H9 (cell line): ENCODE results near the gene CXCL12. TPM values are rescaled to one million over a fixed set of nuclear protein-coding genes. Genes with fewer than 3 reads are reported as not detected.

Experiments
- DNase-seq: peaks from one replicate; pipeline ENCODE4 v3.0.0-alpha.2; 2017
- H2AFZ ChIP-seq: one replicate; pipeline ENCODE4 v1.6.1; 2013; ENCODE audit warnings: mild to moderate bottlenecking, low read length, control low read depth, moderate library complexity
- H2AK5ac ChIP-seq: 2 replicates; pipeline ENCODE4 v1.6.1; 2013; ENCODE audit warnings: low read length, control low read depth, mixed read lengths; ENCODE audit not compliant: insufficient read length
- H2BK120ac ChIP-seq: one replicate; pipeline ENCODE4 v1.6.1; 2013; ENCODE audit warnings: low read depth, mild to moderate bottlenecking, low read length, control low read depth, inconsistent platforms; ENCODE audit not compliant: poor library complexity, severe bottlenecking
- H2BK12ac ChIP-seq: 2 replicates; pipeline ENCODE4 v1.6.1; 2013; ENCODE audit warnings: low read length, control low read depth, mixed read lengths, low read depth; ENCODE audit not compliant: insufficient read length
- H2BK15ac ChIP-seq: 2 replicates; pipeline ENCODE4 v1.6.1; 2013; ENCODE audit warnings: low read depth, low read length, control low read depth
- H2BK20ac ChIP-seq: one replicate; pipeline ENCODE4 v1.6.1; 2013; ENCODE audit warnings: low read depth, mild to moderate bottlenecking, low read length, control low read depth, inconsistent platforms; ENCODE audit not compliant: poor library complexity, severe bottlenecking
- H2BK5ac ChIP-seq: 2 replicates; pipeline ENCODE4 v1.6.1; 2013; ENCODE audit warnings: low read length, control low read depth, mixed read lengths; ENCODE audit not compliant: insufficient read length
- H3K14ac ChIP-seq: 2 replicates; pipeline ENCODE4 v1.6.1; 2013; ENCODE audit warnings: low read length, control low read depth; ENCODE audit not compliant: insufficient read depth
- H3K18ac ChIP-seq: 2 replicates; pipeline ENCODE4 v1.6.1; 2013; ENCODE audit warnings: low read depth, mild to moderate bottlenecking, mixed read lengths, low read length, control low read depth; ENCODE audit not compliant: insufficient read length
- H3K23ac ChIP-seq: 2 replicates; pipeline ENCODE4 v1.6.1; 2013; ENCODE audit warnings: low read length, control low read depth, mixed read lengths, low read depth; ENCODE audit not compliant: insufficient read length
- H3K23me2 ChIP-seq: 2 replicates; pipeline ENCODE4 v1.6.1; 2013; ENCODE audit warnings: low read depth, mild to moderate bottlenecking, mixed read lengths, low read length, control low read depth; ENCODE audit not compliant: insufficient read length, poor library complexity, severe bottlenecking
- H3K27ac ChIP-seq: 2 replicates; pipeline ENCODE4 v1.5.1; 2013; ENCODE audit warnings: low read length, control low read depth, mixed read lengths, low read depth; ENCODE audit not compliant: insufficient read length
- H3K27me3 ChIP-seq: 2 replicates; pipeline ENCODE4 v1.6.1; 2013; ENCODE audit warnings: low read length, control low read depth, inconsistent platforms; ENCODE audit not compliant: insufficient read depth
- H3K4ac ChIP-seq: 2 replicates; pipeline ENCODE4 v1.6.1; 2013; ENCODE audit warnings: low read depth, mild to moderate bottlenecking, control low read depth, inconsistent platforms, low read length, moderate library complexity
- H3K4me1 ChIP-seq: 2 replicates; pipeline ENCODE4 v1.6.1; 2013; ENCODE audit warnings: low read length, control low read depth, inconsistent platforms; ENCODE audit not compliant: insufficient read depth
- H3K4me2 ChIP-seq: 2 replicates; pipeline ENCODE4 v1.6.1; 2013; ENCODE audit warnings: low read length, control low read depth, mixed read lengths; ENCODE audit not compliant: insufficient read length, insufficient read depth
- H3K56ac ChIP-seq: 2 replicates; pipeline ENCODE4 v1.6.1; 2013; ENCODE audit warnings: low read depth, mild to moderate bottlenecking, mixed read lengths, low read length, control low read depth; ENCODE audit not compliant: insufficient read length
- H3K79me1 ChIP-seq: 2 replicates; pipeline ENCODE4 v1.6.1; 2013; ENCODE audit warnings: low read depth, mild to moderate bottlenecking, moderate library complexity, low read length, control low read depth, inconsistent platforms; ENCODE audit not compliant: insufficient read depth, poor library complexity, severe bottlenecking
- H3K79me2 ChIP-seq: 2 replicates; pipeline ENCODE4 v1.6.1; 2013; ENCODE audit warnings: low read length, control low read depth, inconsistent platforms; ENCODE audit not compliant: insufficient read depth
- H3K9ac ChIP-seq: 2 replicates; pipeline ENCODE4 v1.6.1; 2013; ENCODE audit warnings: low read length, control low read depth, mixed read lengths; ENCODE audit not compliant: insufficient read length; ENCODE audit errors: extremely low read depth
- H3K9me3 ChIP-seq: one replicate; pipeline ENCODE4 v1.6.1; 2013; ENCODE audit warnings: low read depth, low read length, inconsistent platforms; ENCODE audit not compliant: control insufficient read depth
- H3T11ph ChIP-seq: one replicate; pipeline ENCODE4 v1.6.1; 2013; ENCODE audit warnings: mild to moderate bottlenecking, low read length, control low read depth, inconsistent platforms
- H4K20me1 ChIP-seq: one replicate; pipeline ENCODE4 v1.6.1; 2013; ENCODE audit not compliant: control insufficient read depth, insufficient read length, insufficient read depth
- H4K5ac ChIP-seq: 2 replicates; pipeline ENCODE4 v1.6.1; 2013; ENCODE audit warnings: low read depth, mild to moderate bottlenecking, mixed read lengths, low read length, control low read depth; ENCODE audit not compliant: insufficient read length
- H4K8ac ChIP-seq: replicated peaks from 2 replicates; pipeline ENCODE4 v1.6.1; 2013; ENCODE audit warnings: low read length, control low read depth, mixed read lengths, low read depth; ENCODE audit not compliant: insufficient read length
- H4K91ac ChIP-seq: 2 replicates; pipeline ENCODE4 v1.6.1; 2013; ENCODE audit warnings: low read depth, mild to moderate bottlenecking, moderate library complexity, mixed read lengths, low read length, control low read depth; ENCODE audit not compliant: insufficient read length
- H3K27ac Mint-ChIP-seq, 3 experiments: 2 replicates in 2 of 3; 3 replicates in 1 of 3; pipeline ENCODE4 v1.8.0; 2020 to 2021; ENCODE audit warnings: mixed read lengths in 3 of 3, mild to moderate bottlenecking in 1 of 3, moderate library complexity in 1 of 3
- H3K27me3 Mint-ChIP-seq: 2 replicates; pipeline ENCODE4 v1.8.0; 2021; ENCODE audit warnings: low read depth, mild to moderate bottlenecking, moderate library complexity, mixed read lengths
- H3K36me3 Mint-ChIP-seq, 3 experiments: 2 replicates in 2 of 3; 3 replicates in 1 of 3; pipeline ENCODE4 v1.8.0; 2020 to 2021; ENCODE audit warnings: low read depth in 3 of 3, mixed read lengths in 3 of 3; ENCODE audit not compliant: insufficient read depth in 1 of 3
- H3K4me1 Mint-ChIP-seq, 2 experiments: 2 replicates each; pipeline ENCODE4 v1.8.0; 2020; ENCODE audit warnings: mixed read lengths in 2 of 2
- H3K4me3 Mint-ChIP-seq, 2 experiments: 2 replicates in 1 of 2; 3 replicates in 1 of 2; pipeline ENCODE4 v1.8.0; 2020 to 2021; ENCODE audit warnings: mild to moderate bottlenecking in 2 of 2, mixed read lengths in 2 of 2, moderate library complexity in 1 of 2
- H3K9me3 Mint-ChIP-seq, 2 experiments: 2 replicates in 1 of 2; 3 replicates in 1 of 2; pipeline ENCODE4 v1.8.0; 2020; ENCODE audit warnings: mild to moderate bottlenecking in 2 of 2, mixed read lengths in 2 of 2, moderate library complexity in 1 of 2
- CTCF ChIP-seq: fragments of 200-600 bp; sonication (generic); conservative IDR thresholded peaks from 3 replicates; pipeline ENCODE4 v1.8.0; 2021; ENCODE audit warnings: antibody characterized with exemption, mild to moderate bottlenecking
- WGBS: extraction: QIAGEN DNeasy Blood & Tissue Kit; methylation state at CpG from one replicate; pipeline ENCODE4 v1.1.7; 2013; ENCODE audit warnings: missing lambda C conversion rate, low lambda C conversion rate, mixed read lengths; ENCODE audit not compliant: insufficient read length; ENCODE audit errors: extremely low coverage; 5-methylcytosine and 5-hydroxymethylcytosine counted together
- total RNA-seq: library from RNA; stranded (reverse); gene quantifications from 2 replicates; pipeline ENCODE4 v1.2.1, GENCODE V29; 2021

Gene CXCL12
- total RNA-seq, 1 experiment from 2014 or later, result 28.3 TPM

- Histone ChIP-seq H3K9ac (no peak overlapping the region), H3K4me1 (no peaks in the 10 kb centered on the region), H3K18ac (no peak overlapping the region), H4K20me1 (no peaks in the 10 kb centered on the region), H2BK5ac (no peak overlapping the region), H3K14ac (no peak overlapping the region), H2BK12ac (no peak overlapping the region), H4K8ac (no peak overlapping the region), H2BK120ac (no peak overlapping the region), H2AK5ac (no peak overlapping the region), H3T11ph (no peak overlapping the region), H2BK20ac (no peak overlapping the region), H4K5ac (no peak overlapping the region), H3K79me2 (no peaks in the 10 kb centered on the region), H2AFZ (no peak overlapping the region), H4K91ac (no peak overlapping the region), H3K4ac (no peak overlapping the region), H3K27ac (no peak overlapping the region), H3K79me1 (no peaks in the 10 kb centered on the region), H2BK15ac (no peak overlapping the region), H3K9me3 (no peaks in the 10 kb centered on the region), H3K23me2 (peaks cover 12% of the 10 kb centered on the region), H3K27me3 (peaks cover 8% of the 10 kb centered on the region; the same call in 1 of the 2 replicates), H3K56ac (no peak overlapping the region), H3K23ac (no peak overlapping the region), H3K4me2 (no peak overlapping the region)
- no peak for DNase-seq
- H3K27ac Mint-ChIP-seq, result no peak overlapping the region
- H3K27me3 Mint-ChIP-seq, result peaks cover 35% of the 10 kb centered on the region
- TF ChIP-seq CTCF, result no peak
- H3K36me3 Mint-ChIP-seq, result no peaks in the 10 kb centered on the region; a peak in 1 of 7 replicates
- no peak overlapping the region for H3K4me3 Mint-ChIP-seq
- H3K9me3 Mint-ChIP-seq, result 0 out of 5 replicates have a peak, but pooled peaks cover 0 to 2% of the 10 kb centered on the region in 2 experiments
- H3K4me1 Mint-ChIP-seq, result peaks cover 9 to 14% of the 10 kb centered on the region in 2 experiments
- no CpG with 5 or more reads among the region's 6 CpGs for WGBS
Observed at GRCh38 chr10:44388641-44389040, 3.7 kb upstream of the CXCL12 start.
